Naive thymus-derived CD4-positive, alpha-beta T cell (primary cell): ENCODE results near the gene SEC23B. TPM values are rescaled to one million over a fixed set of nuclear protein-coding genes. Genes with fewer than 3 reads are reported as not detected.
"Not testable (repeated sequence)": the region's sequence is repeated elsewhere in the genome, so short reads cannot be mapped to it uniquely, and the experiment has no call there.

ENCODE experiments used
- ATAC-seq: fragments of 150-1000 bp; cut with Tn5 transposase; 2 replicates; pipeline ENCODE4 v1.10.0; 2021; ENCODE audit warnings: mild to moderate bottlenecking, moderate library complexity
- CTCF ChIA-PET: fragments of 350-600 bp; sonication (Branson Sonifier 250); formaldehyde crosslinking; loops from one replicate; lab custom pipeline; 2021; ENCODE audit warnings: antibody characterized with exemption; lab: Charles Lee
- POLR2A ChIA-PET: fragments of 350-600 bp; sonication (Branson Sonifier 250); formaldehyde crosslinking; loops from one replicate; lab custom pipeline; 2021; ENCODE audit warnings: antibody characterized with exemption, inconsistent platforms; lab: Charles Lee
- DNase-seq, 9 donors: peaks; one replicate each; pipeline versions ENCODE4 v3.0.0 to v3.0.0-alpha.2; 2020 to 2022; ENCODE audit warnings: mixed read lengths in 1 of 9
- H3K27ac ChIP-seq: one replicate; pipeline ENCODE4 v1.7.0; 2013; ENCODE audit warnings: mild to moderate bottlenecking, low read depth, low read length, moderate library complexity
- H3K27me3 ChIP-seq, 2 donors: one replicate each; pipeline ENCODE4 v1.7.0; 2013; ENCODE audit warnings: low read length in 2 of 2, mild to moderate bottlenecking in 2 of 2, moderate library complexity in 2 of 2; ENCODE audit not compliant: control insufficient read depth in 2 of 2, insufficient read depth in 2 of 2
- H3K36me3 ChIP-seq, 3 experiments: 1 replicate in 2 of 3; 2 replicates in 1 of 3; pipeline ENCODE4 v1.7.0; 2013; ENCODE audit warnings: low read length in 3 of 3, mild to moderate bottlenecking in 3 of 3, moderate library complexity in 1 of 3; ENCODE audit not compliant: insufficient read depth in 3 of 3, control insufficient read depth in 2 of 3
- H3K4me1 ChIP-seq, 2 donors: one replicate each; pipeline ENCODE4 v1.7.0; 2013; ENCODE audit warnings: low read length in 2 of 2, mild to moderate bottlenecking in 2 of 2, moderate library complexity in 1 of 2; ENCODE audit not compliant: control insufficient read depth in 2 of 2, insufficient read depth in 2 of 2
- H3K4me3 ChIP-seq: 2 replicates; pipeline ENCODE4 v1.7.0; 2013; ENCODE audit warnings: mild to moderate bottlenecking, low read length
- H3K9me3 ChIP-seq, 3 experiments: 1 replicate in 2 of 3; 2 replicates in 1 of 3; pipeline ENCODE4 v1.7.0; 2013; ENCODE audit warnings: low read length in 3 of 3; ENCODE audit not compliant: control insufficient read depth in 2 of 3
- H3K27ac Mint-ChIP-seq, 9 donors: one replicate each; pipeline ENCODE4 v1.8.0; 2020 to 2022; ENCODE audit warnings: mixed read lengths in 9 of 9, mild to moderate bottlenecking in 8 of 9, moderate library complexity in 5 of 9, inconsistent platforms in 2 of 9
- H3K27me3 Mint-ChIP-seq, 5 donors: one replicate each; pipeline ENCODE4 v1.8.0; 2021 to 2022; ENCODE audit warnings: mixed read lengths in 5 of 5, mild to moderate bottlenecking in 1 of 5
- H3K36me3 Mint-ChIP-seq, 5 donors: one replicate each; pipeline ENCODE4 v1.8.0; 2020 to 2022; ENCODE audit warnings: mixed read lengths in 5 of 5, mild to moderate bottlenecking in 3 of 5, inconsistent platforms in 1 of 5
- H3K4me1 Mint-ChIP-seq, 7 donors: one replicate each; pipeline ENCODE4 v1.8.0; 2020 to 2022; ENCODE audit warnings: mixed read lengths in 7 of 7, mild to moderate bottlenecking in 3 of 7, inconsistent platforms in 1 of 7
- H3K4me3 Mint-ChIP-seq, 10 donors: one replicate each; pipeline ENCODE4 v1.8.0; 2020 to 2022; ENCODE audit warnings: mild to moderate bottlenecking in 10 of 10, mixed read lengths in 10 of 10, moderate library complexity in 6 of 10, inconsistent platforms in 2 of 10
- H3K9me3 Mint-ChIP-seq, 11 donors: one replicate each; pipeline ENCODE4 v1.8.0; 2020 to 2022; ENCODE audit warnings: mixed read lengths in 11 of 11, mild to moderate bottlenecking in 4 of 11, inconsistent platforms in 1 of 11, moderate library complexity in 1 of 11
- intact Hi-C, 2 donors: fragments of 100-400 bp; cut with micrococcal nuclease; formaldehyde crosslinking; loops; one replicate each; pipeline ENCODE4 v1.15.1; 2023
- polyA plus RNA-seq, 2 donors: library from polyadenylated mRNA; unstranded; fragments of 300-500 nt; fragmentation: Illumina TruSeq; gene quantifications; one replicate each; pipeline ENCODE4 v1.2.3, GENCODE V29; 2021
- total RNA-seq, 6 experiments: library from RNA in 5 of 6; stranded (reverse) in 5 of 6; gene quantifications; 1 replicate in 5 of 6; 2 replicates in 1 of 6; pipeline ENCODE4 v1.2.3 and lab custom pipeline; 2021 to 2026

Gene SEC23B
- total and polyA plus RNA-seq, 7 experiments from 2014 or later = 38.7 to 102 (median 40.9) TPM

GRCh38 chr20:18501672-18502071 is 6.1 kb upstream of the SEC23B start:
- H3K27ac Mint-ChIP-seq, H3K9me3 Mint-ChIP-seq, intact Hi-C loops, H3K27ac ChIP-seq, H3K4me3 ChIP-seq, CTCF ChIA-PET, H3K9me3 ChIP-seq, H3K27me3 ChIP-seq, H3K36me3 ChIP-seq, POLR2A ChIA-PET, DNase-seq, H3K36me3 Mint-ChIP-seq, H3K4me3 Mint-ChIP-seq, ATAC-seq, H3K27me3 Mint-ChIP-seq: not testable (repeated sequence)
- H3K4me1 Mint-ChIP-seq = peaks cover 5 to 21% (median 9%) of the 10 kb centered on the region in 7 donors
- peaks cover 9 to 12% of the 10 kb centered on the region in 2 donors for H3K4me1 ChIP-seq

DNA sequence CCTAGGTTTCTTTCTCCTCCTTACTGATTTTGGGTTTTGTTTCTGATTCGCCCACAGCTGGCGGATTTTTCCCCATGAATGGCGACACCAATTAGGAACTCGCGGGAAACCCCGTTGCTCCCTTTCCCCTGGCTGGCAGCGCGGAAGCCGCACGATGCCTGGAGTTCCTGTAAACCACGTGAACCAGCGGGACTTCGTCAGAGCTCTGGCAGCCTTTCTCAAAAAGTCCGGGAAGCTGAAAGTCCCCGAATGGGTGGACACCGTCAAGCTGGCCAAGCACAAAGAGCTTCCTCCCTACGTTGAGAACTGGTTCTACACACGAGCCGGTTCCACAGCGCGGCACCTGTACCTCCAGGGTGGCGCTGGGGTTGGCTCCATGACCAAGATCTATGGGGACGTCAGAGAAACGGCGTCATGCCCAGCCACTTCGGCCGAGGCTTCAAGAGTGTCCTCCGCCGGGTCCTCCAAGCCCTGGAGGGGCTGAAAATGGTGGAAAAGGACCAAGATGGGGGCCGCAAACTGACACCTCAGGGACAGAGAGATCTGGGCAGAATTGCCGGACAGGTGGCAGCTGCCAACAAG is 3.2 kb upstream of the SEC23B start:
- H3K27me3 ChIP-seq = no peaks in the 10 kb centered on the region
- H3K4me3 ChIP-seq = no peak overlapping the region
- Mint-ChIP-seq H3K9me3 (peaks cover 0 to 5% (median 0%) of the 10 kb centered on the region in 11 donors), H3K36me3 (peaks cover 0 to 11% (median 0%) of the 10 kb centered on the region in 5 donors), H3K4me3 (peak overlapping the region in 1 of 10 donors; percentile 39), H3K27ac (peak overlapping the region in 4 of 9 donors; percentile 9 to 28 (median 20)), H3K4me1 (peaks cover 10 to 42% (median 28%) of the 10 kb centered on the region in 7 donors), H3K27me3 (peaks cover 0 to 6% (median 4%) of the 10 kb centered on the region in 5 donors)
- no peaks in the 10 kb centered on the region for H3K9me3 ChIP-seq
- H3K36me3 ChIP-seq = peaks cover 0 to 6% (median 0%) of the 10 kb centered on the region in 3 experiments
- DNase-seq (no peak), ATAC-seq (no peak)
- ChIA-PET POLR2A (interaction anchor here (1.4 to 5.9 kb wide), 3 partner anchors 7 to 38 kb away, joined by 3 to 110 read pairs (median 79); partner anchors contain the start of genes DZANK1, POLR3F and RBBP9), CTCF (interaction anchor here (0.8 kb wide), 1 partner anchor 595 kb away, joined by 3 read pairs; no protein-coding TSS in a partner anchor)
- intact Hi-C loops = no loop called here
- no peak overlapping the region for H3K27ac ChIP-seq
- H3K4me1 ChIP-seq = peaks cover 17 to 22% of the 10 kb centered on the region in 2 donors

- no peaks in the 10 kb centered on the region for H3K27me3 ChIP-seq
- H3K4me3 ChIP-seq = peak overlapping the region; percentile 74
- peaks cover 6 to 22% (median 9%) of the 10 kb centered on the region in 3 experiments for H3K36me3 ChIP-seq
- peaks cover 4 to 24% (median 17%) of the 10 kb centered on the region in 5 donors for H3K36me3 Mint-ChIP-seq
- H3K9me3 ChIP-seq = no peaks in the 10 kb centered on the region
- intact Hi-C loops = loop anchor here (1.0 to 2.0 kb wide), 16 partner anchors 9 to 1546 kb away; partner anchors contain the start of genes DZANK1 (in 2 of the 2), KAT14 (in 2 of the 2), PET117 (in 2 of the 2) and POLR3F (in 2 of the 2)
- DNase-seq (peak in 1 of 9 donors; percentile 38), ATAC-seq (no peak)
- H3K4me1 ChIP-seq = peaks cover 17 to 28% of the 10 kb centered on the region in 2 donors
- peaks cover 0 to 5% (median 0%) of the 10 kb centered on the region in 11 donors for H3K9me3 Mint-ChIP-seq
- H3K27ac Mint-ChIP-seq = peak overlapping the region; percentile 99 to 100 (median 100)
- peak overlapping the region; percentile 90 for H3K27ac ChIP-seq
- ChIA-PET CTCF (interaction anchor here (0.6 to 3.1 kb wide), 5 partner anchors 9 to 936 kb away, joined by 3 to 22 read pairs (median 5); partner anchors contain the start of genes DZANK1 and RBBP9), POLR2A (interaction anchor here (0.7 to 5.9 kb wide), 20 partner anchors 9 to 1546 kb away, joined by 3 to 110 read pairs (median 6); partner anchors contain the start of genes CFAP61, CRNKL1, DTD1 and DZANK1)
- H3K4me3 Mint-ChIP-seq = peak overlapping the region; percentile 91 to 100 (median 100)
- H3K4me1 Mint-ChIP-seq = peaks cover 25 to 57% (median 48%) of the 10 kb centered on the region in 7 donors
- peaks cover 0 to 5% (median 3%) of the 10 kb centered on the region in 5 donors for H3K27me3 Mint-ChIP-seq
Observed at GRCh38 chr20:18506744-18507143, 996 bp upstream of the SEC23B start.

DNA sequence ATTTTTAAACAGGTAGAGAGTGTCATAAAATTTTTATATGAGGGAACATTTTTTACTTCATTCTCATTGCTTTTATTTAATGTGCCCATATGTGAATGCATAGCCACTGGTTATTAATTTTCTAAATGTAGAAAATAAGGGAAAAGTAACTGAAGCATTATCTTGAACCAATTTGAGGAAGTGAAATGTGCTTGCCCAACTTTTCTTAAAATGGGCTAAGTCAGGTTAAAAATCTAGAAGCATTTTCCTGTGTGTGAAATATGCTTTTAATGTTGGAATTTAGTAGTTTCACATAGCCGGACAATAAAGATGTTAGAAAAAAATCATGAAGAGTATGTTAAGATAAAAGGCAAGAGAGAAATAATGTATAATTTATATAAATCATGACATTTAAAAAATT is 3.8 kb downstream of the SEC23B start:
- POLR2A ChIA-PET = no interaction called here
- Mint-ChIP-seq H3K9me3 (peaks cover 0 to 5% (median 0%) of the 10 kb centered on the region in 11 donors), H3K36me3 (peaks cover 4 to 37% (median 29%) of the 10 kb centered on the region in 5 donors), H3K27me3 (peaks cover 0 to 2% (median 0%) of the 10 kb centered on the region in 5 donors), H3K27ac (peak overlapping the region in 1 of 9 donors; percentile 8), H3K4me3 (peak overlapping the region in 1 of 10 donors; percentile 40), H3K4me1 (peaks cover 30 to 70% (median 62%) of the 10 kb centered on the region in 7 donors)
- peaks cover 6 to 50% (median 26%) of the 10 kb centered on the region in 3 experiments for H3K36me3 ChIP-seq
- DNase-seq (no peak), ATAC-seq (no peak)
- H3K4me1 ChIP-seq = peaks cover 15 to 22% of the 10 kb centered on the region in 2 donors
- no peak overlapping the region for H3K4me3 ChIP-seq
- intact Hi-C loops = no loop called here
- no peaks in the 10 kb centered on the region for H3K27me3 ChIP-seq
- H3K27ac ChIP-seq = no peak overlapping the region
- no peaks in the 10 kb centered on the region for H3K9me3 ChIP-seq
- CTCF ChIA-PET = no interaction called here

DNA sequence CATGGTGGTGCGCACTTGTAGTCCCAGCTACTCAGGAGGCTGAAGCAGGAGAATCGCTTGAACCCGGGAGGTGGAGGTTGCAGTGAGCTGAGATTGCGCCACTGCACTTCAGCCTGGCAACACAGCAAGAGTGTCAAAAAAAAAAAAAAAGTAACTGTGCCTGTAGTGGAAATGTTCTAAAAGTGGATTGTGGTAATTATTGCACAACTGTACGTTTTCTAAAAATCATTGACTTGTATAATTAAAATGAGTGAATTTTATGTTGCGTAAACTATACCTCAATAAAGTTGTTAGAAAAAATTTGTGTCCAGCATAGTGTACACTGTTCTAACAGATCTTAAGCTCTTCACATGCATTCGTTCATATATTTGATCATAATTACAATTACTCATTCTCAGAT is 5.5 kb downstream of the SEC23B start:
- Histone ChIP-seq H3K4me1 (peaks cover 10 to 18% of the 10 kb centered on the region in 2 donors), H3K27me3 (no peaks in the 10 kb centered on the region), H3K9me3 (no peaks in the 10 kb centered on the region), H3K4me3 (no peak overlapping the region), H3K27ac (no peak overlapping the region), H3K36me3 (peaks cover 8 to 46% (median 26%) of the 10 kb centered on the region in 3 experiments)
- CTCF ChIA-PET = interaction anchor here (0.6 to 0.7 kb wide), 2 partner anchors 167 to 1532 kb away, joined by 3 read pairs; no protein-coding TSS in a partner anchor
- DNase-seq = no peak
- intact Hi-C loops = no loop called here
- Mint-ChIP-seq H3K4me3 (no peak overlapping the region), H3K36me3 (peaks cover 4 to 34% (median 26%) of the 10 kb centered on the region in 5 donors), H3K9me3 (no peaks in the 10 kb centered on the region), H3K27me3 (no peaks in the 10 kb centered on the region), H3K4me1 (peaks cover 26 to 54% (median 48%) of the 10 kb centered on the region in 7 donors), H3K27ac (peak overlapping the region in 1 of 9 donors; percentile 14)
- POLR2A ChIA-PET = no interaction called here
- ATAC-seq = no peak

GRCh38 chr20:18514127-18514526 is 6.4 kb downstream of the SEC23B start:
- ATAC-seq (no peak), DNase-seq (no peak)
- ChIA-PET CTCF (no interaction called here), POLR2A (no interaction called here)
- Histone ChIP-seq H3K27me3 (no peaks in the 10 kb centered on the region), H3K27ac (no peak overlapping the region), H3K36me3 (peaks cover 8 to 46% (median 26%) of the 10 kb centered on the region in 3 experiments), H3K4me3 (no peak overlapping the region), H3K9me3 (no peaks in the 10 kb centered on the region), H3K4me1 (peaks cover under 1 to 10% of the 10 kb centered on the region in 2 donors)
- peaks cover 4 to 30% (median 26%) of the 10 kb centered on the region in 5 donors for H3K36me3 Mint-ChIP-seq
- no peak overlapping the region for H3K27ac Mint-ChIP-seq
- intact Hi-C loops = no loop called here
- H3K27me3 Mint-ChIP-seq = no peaks in the 10 kb centered on the region
- peaks cover 25 to 46% (median 39%) of the 10 kb centered on the region in 7 donors for H3K4me1 Mint-ChIP-seq
- no peaks in the 10 kb centered on the region for H3K9me3 Mint-ChIP-seq
- H3K4me3 Mint-ChIP-seq = no peak overlapping the region
